A673 (cell line): ENCODE results near the gene LCAT. TPM values are rescaled to one million over a fixed set of nuclear protein-coding genes. Genes with fewer than 3 reads are reported as not detected.
A peak's percentile ranks its signal among the peaks of the same experiment; 100 is the strongest.

ENCODE experiments used
- BruUV-seq: library from RNA; stranded (reverse); fragments of 400-500 nt; replicated peaks from 2 replicates; lab custom pipeline; 2021; lab: Mats Ljungman, UMichigan
- CTCF ChIA-PET: fragments of 300-600 bp; sonication (Branson Sonifier 250); formaldehyde crosslinking; loops from one replicate; lab custom pipeline; 2022; ENCODE audit warnings: antibody characterized with exemption; lab: Charles Lee
- POLR2A ChIA-PET: fragments of 300-600 bp; sonication (Branson Sonifier 250); formaldehyde crosslinking; loops from one replicate; lab custom pipeline; 2022; ENCODE audit warnings: antibody characterized with exemption; ENCODE audit not compliant: low non-redundant PET; lab: Charles Lee
- DNase-seq: peaks from one replicate; pipeline ENCODE4 v3.0.0-alpha.2; 2015; ENCODE audit warnings: low spot score
- H3K27ac ChIP-seq: fragments of 200-600 bp; sonication (generic); 2 replicates; pipeline ENCODE4 v1.5.1; 2016; ENCODE audit warnings: mixed run types, low read depth, mild to moderate bottlenecking, mixed read lengths, antibody characterized with exemption, low read length; ENCODE audit not compliant: poor library complexity, severe bottlenecking
- H3K27me3 ChIP-seq: fragments of 200-600 bp; sonication (generic); replicated peaks from 2 replicates; pipeline ENCODE4 v1.6.1; 2017; ENCODE audit warnings: mixed run types, low read depth, mild to moderate bottlenecking, mixed read lengths, antibody characterized with exemption, low read length; ENCODE audit not compliant: insufficient read depth, poor library complexity
- H3K36me3 ChIP-seq: fragments of 200-600 bp; sonication (generic); 2 replicates; pipeline ENCODE4 v1.6.1; 2016; ENCODE audit warnings: mixed run types, mild to moderate bottlenecking, mixed read lengths, antibody characterized with exemption, low read length; ENCODE audit not compliant: insufficient read depth, poor library complexity, severe bottlenecking
- H3K4me1 ChIP-seq: fragments of 200-600 bp; sonication (generic); 2 replicates; pipeline ENCODE4 v1.6.1; 2017; ENCODE audit warnings: mixed run types, mild to moderate bottlenecking, mixed read lengths, antibody characterized with exemption, low read length; ENCODE audit not compliant: insufficient read depth, poor library complexity, severe bottlenecking
- H3K4me3 ChIP-seq: fragments of 200-600 bp; sonication (generic); 2 replicates; pipeline ENCODE4 v1.5.1; 2016; ENCODE audit warnings: low read depth, mixed run types, mild to moderate bottlenecking, mixed read lengths, low read length; ENCODE audit not compliant: poor library complexity, severe bottlenecking
- H3K9me3 ChIP-seq: fragments of 200-600 bp; sonication (generic); 2 replicates; pipeline ENCODE4 v1.6.1; 2016; ENCODE audit warnings: mixed run types, low read depth, mild to moderate bottlenecking, mixed read lengths, antibody characterized with exemption, low read length; ENCODE audit not compliant: poor library complexity, severe bottlenecking
- CTCF ChIP-seq: fragments of 300-800, 200-600 bp; sonication (generic); conservative IDR thresholded peaks from 2 replicates; pipeline ENCODE4 v1.5.1; 2017; ENCODE audit warnings: low read depth, mild to moderate bottlenecking, antibody characterized with exemption, low read length, moderate library complexity, mixed read lengths
- EZH2 ChIP-seq: fragments of 200-600 bp; sonication (generic); IDR thresholded peaks from 2 replicates; pipeline ENCODE4 v1.6.1; 2017; ENCODE audit warnings: borderline replicate concordance, low read depth, mild to moderate bottlenecking, mixed read lengths, antibody characterized with exemption, low read length; ENCODE audit not compliant: poor library complexity, severe bottlenecking
- intact Hi-C: fragments of 100-400 bp; cut with micrococcal nuclease; formaldehyde crosslinking; loops from one replicate; pipeline ENCODE4 v1.10.0; 2022; ENCODE audit not compliant: unreplicated experiment
- total RNA-seq: library from RNA; stranded (reverse); gene quantifications from 2 replicates; pipeline ENCODE4 v1.2.3, GENCODE V29; 2021

Gene LCAT
- total RNA-seq, 1 experiment from 2014 or later = 17.6 TPM

GRCh38 chr16:67897231-67897630 is 46.7 kb downstream of the LCAT start:
- ChIA-PET POLR2A (no interaction called here), CTCF (interaction anchor here (0.6 kb wide), 1 partner anchor 37 kb away, joined by 7 read pairs; no protein-coding TSS in a partner anchor)
- BruUV-seq = no TSS peak
- TF ChIP-seq EZH2 (no peak), CTCF (no peak)
- Histone ChIP-seq H3K4me1 (peaks cover 6% of the 10 kb centered on the region), H3K36me3 (no peaks in the 10 kb centered on the region), H3K4me3 (no peak overlapping the region), H3K27ac (no peak overlapping the region), H3K27me3 (no peaks in the 10 kb centered on the region), H3K9me3 (no peaks in the 10 kb centered on the region)
- intact Hi-C loops = no loop called here
- DNase-seq = no peak

GRCh38 chr16:67893743-67894399 is 50.0 kb downstream of the LCAT start:
- peak overlapping the region; percentile 100 for H3K4me3 ChIP-seq
- peaks cover 6% of the 10 kb centered on the region for H3K4me1 ChIP-seq
- no peak for TF ChIP-seq CTCF
- TF ChIP-seq EZH2 = no peak
- BruUV-seq = TSS peak; percentile 44
- POLR2A ChIA-PET = no interaction called here
- H3K9me3 ChIP-seq = no peaks in the 10 kb centered on the region
- H3K27me3 ChIP-seq = no peaks in the 10 kb centered on the region
- DNase-seq = no peak
- CTCF ChIA-PET = interaction anchor here (1.6 kb wide), 1 partner anchor 10 kb away, joined by 5 read pairs; the partner anchor contains the start of gene NRN1L
- no peaks in the 10 kb centered on the region for H3K36me3 ChIP-seq
- H3K27ac ChIP-seq = peak overlapping the region; percentile 98
- intact Hi-C loops = no loop called here

GRCh38 chr16:67892899-67893742 is 50.8 kb downstream of the LCAT start, which contains the start of gene PSKH1:
TSS of gene PSKH1 (plus strand) at chr16:67893254. CDS start at chr16:67908750, 15,496 bp downstream.
- Histone ChIP-seq H3K27ac (peak within 1 kb of the TSS; percentile 98), H3K4me3 (peak within 1 kb of the TSS; percentile 100), H3K36me3 (no peaks in the 10 kb centered on the region), H3K27me3 (no peaks in the 10 kb centered on the region), H3K4me1 (peaks cover 6% of the 10 kb centered on the region), H3K9me3 (no peaks in the 10 kb centered on the region)
- peak; percentile 98 for DNase-seq
- CTCF ChIA-PET = interaction anchor here (1.6 kb wide), 1 partner anchor 9 kb away, joined by 5 read pairs; the partner anchor contains the start of gene NRN1L
- POLR2A ChIA-PET = interaction anchor here (0.7 kb wide), 1 partner anchor 31 kb away, joined by 3 read pairs; no protein-coding TSS in a partner anchor
- TF ChIP-seq EZH2 (no peak), CTCF (no peak)
- BruUV-seq = no TSS peak
- intact Hi-C loops = no loop called here
